Testis (tissue), 3 donors: Measurements from ENCODE around the gene DHFR. TPM values are rescaled to one million over a fixed set of nuclear protein-coding genes. Genes with fewer than 3 reads are reported as not detected.

Experiments used
- DNase-seq: peaks from one replicate; pipeline ENCODE4 v3.0.0-alpha.2; 2019
- H3K27ac ChIP-seq, 2 donors: fragments of 200-600 bp; sonication (generic); one replicate each; pipeline ENCODE4 v1.5.1; 2019
- H3K27me3 ChIP-seq: fragments of 200-600 bp; sonication (generic); one replicate; pipeline ENCODE4 v1.5.1; 2019
- H3K36me3 ChIP-seq: fragments of 200-600 bp; sonication (generic); one replicate; pipeline ENCODE4 v1.5.1; 2017; ENCODE audit warnings: low read depth; ENCODE audit errors: missing control alignments
- H3K4me1 ChIP-seq: fragments of 200-600 bp; sonication (generic); one replicate; pipeline ENCODE4 v1.5.1; 2019
- H3K4me3 ChIP-seq, 2 donors: fragments of 200-600 bp; sonication (generic); one replicate each; pipeline ENCODE4 v1.5.1; 2017 to 2019
- H3K9me3 ChIP-seq: fragments of 200-600 bp; sonication (generic); one replicate; pipeline ENCODE4 v1.5.1; 2017
- CTCF ChIP-seq, 3 experiments: fragments of 450-650 bp in 2 of 3; fragments of 200-600 bp in 1 of 3; sonication (generic) in 1 of 3; IDR thresholded peaks; one replicate each; pipeline ENCODE4 v1.5.1; 2016 to 2019; ENCODE audit warnings: antibody characterized with exemption in 3 of 3, mild to moderate bottlenecking in 2 of 3, moderate library complexity in 1 of 3
- POLR2A ChIP-seq: fragments of 450-650 bp; IDR thresholded peaks from one replicate; pipeline ENCODE4 v1.6.1; 2017; ENCODE audit warnings: antibody characterized with exemption, mild to moderate bottlenecking, moderate library complexity
- WGBS, 2 donors: methylation state at CpG; one replicate each; pipeline ENCODE4 v1.1.5; 2018; 5-methylcytosine and 5-hydroxymethylcytosine counted together
- intact Hi-C: fragments of 100-400 bp; cut with DNase I; formaldehyde crosslinking; loops from one replicate; pipeline ENCODE4 v1.15.1; 2023; ENCODE audit warnings: low total_unique reads
- polyA plus RNA-seq: library from polyadenylated mRNA; stranded (reverse); fragments of 350-450 nt; fragmentation: Illumina TruSeq; extraction: RNeasy Lipid Tissue Mini Kit (QIAGEN cat#74804); gene quantifications from one replicate; pipeline ENCODE4 v1.2.3, GENCODE V29; 2014; ENCODE audit warnings: low read depth, low replicate concordance; ENCODE audit not compliant: insufficient read depth
- total RNA-seq, 2 donors: library from RNA; depleted of rRNA; stranded (reverse); fragments of >200 nt; gene quantifications; one replicate each; pipeline ENCODE4 v1.2.3, GENCODE V29; 2016

The DHFR gene
- total and polyA plus RNA-seq, 3 donors from 2014 or later, result 16.8 to 35.2 (median 18.0) TPM

GRCh38 chr5:80615266-80615914, 39.4 kb downstream of the DHFR start:
- H3K27ac ChIP-seq, result no peak overlapping the region
- H3K4me3 ChIP-seq, result no peak overlapping the region
- H3K27me3 ChIP-seq, result no peaks in the 10 kb centered on the region
- 77 to 79% methylated on average over 17 of the region's 17 CpGs for WGBS, 2 donors
- H3K4me1 ChIP-seq, result no peaks in the 10 kb centered on the region
- no peaks in the 10 kb centered on the region for H3K9me3 ChIP-seq
- no peak for DNase-seq
- intact Hi-C loops, result no loop called here
- TF ChIP-seq CTCF (IDR thresholded peaks at IDR 0.05) (no peak), POLR2A (no peak)
- no peaks in the 10 kb centered on the region for H3K36me3 ChIP-seq

- H3K36me3 ChIP-seq, result no peaks in the 10 kb centered on the region
- no peaks in the 10 kb centered on the region for H3K27me3 ChIP-seq
- no peaks in the 10 kb centered on the region for H3K9me3 ChIP-seq
- no peak for DNase-seq
- no peak overlapping the region for H3K27ac ChIP-seq
- no peaks in the 10 kb centered on the region for H3K4me1 ChIP-seq
- WGBS, 2 donors, result 74 to 83% methylated on average over 1 of the region's 1 CpG
- intact Hi-C loops, result no loop called here
- H3K4me3 ChIP-seq, result no peak overlapping the region
- no peak for TF ChIP-seq CTCF (IDR thresholded peaks at IDR 0.05)
- no peak for TF ChIP-seq POLR2A
Measured at GRCh38 chr5:80609692-80610091, 45.1 kb downstream of the DHFR start.

- no peaks in the 10 kb centered on the region for H3K4me1 ChIP-seq
- no peaks in the 10 kb centered on the region for H3K36me3 ChIP-seq
- no peak for DNase-seq
- H3K9me3 ChIP-seq, result no peaks in the 10 kb centered on the region
- TF ChIP-seq POLR2A (no peak), CTCF (IDR thresholded peaks at IDR 0.05) (no peak)
- H3K27ac ChIP-seq, result no peak overlapping the region
- intact Hi-C loops, result no loop called here
- WGBS, 2 donors, result 95 to 100% methylated on average over 1 of the region's 1 CpG
- no peak overlapping the region for H3K4me3 ChIP-seq
- H3K27me3 ChIP-seq, result no peaks in the 10 kb centered on the region
Measured at GRCh38 chr5:80608731-80609130, 46.1 kb downstream of the DHFR start.

GRCh38 chr5:80607832-80608231, 47.0 kb downstream of the DHFR start:
- intact Hi-C loops, result no loop called here
- no peak overlapping the region for H3K27ac ChIP-seq
- no peaks in the 10 kb centered on the region for H3K36me3 ChIP-seq
- no peak overlapping the region for H3K4me3 ChIP-seq
- H3K9me3 ChIP-seq, result no peaks in the 10 kb centered on the region
- no peak for DNase-seq
- no peaks in the 10 kb centered on the region for H3K4me1 ChIP-seq
- TF ChIP-seq CTCF (IDR thresholded peaks at IDR 0.05) (no peak), POLR2A (no peak)
- no peaks in the 10 kb centered on the region for H3K27me3 ChIP-seq

- Histone ChIP-seq H3K4me3 (no peak overlapping the region), H3K9me3 (no peaks in the 10 kb centered on the region), H3K27ac (no peak overlapping the region), H3K36me3 (no peaks in the 10 kb centered on the region), H3K4me1 (no peaks in the 10 kb centered on the region), H3K27me3 (no peaks in the 10 kb centered on the region)
- TF ChIP-seq POLR2A (no peak), CTCF (IDR thresholded peaks at IDR 0.05) (no peak)
- intact Hi-C loops, result no loop called here
- DNase-seq, result no peak
Measured at GRCh38 chr5:80607343-80607742, 47.4 kb downstream of the DHFR start.
